Natural killer cell (primary cell): ENCODE results near the gene ATP5F1E. TPM values are rescaled to one million over a fixed set of nuclear protein-coding genes. Genes with fewer than 3 reads are reported as not detected.

Source experiments
- ATAC-seq, 3 donors: fragments of 150-1000 bp in 2 of 3; fragments of 200-7000 bp in 1 of 3; cut with Tn5 transposase; 1 replicate in 1 of 3; 2 replicates in 2 of 3; pipeline ENCODE4 v1.10.0; 2021; ENCODE audit warnings: mild to moderate bottlenecking in 2 of 3, moderate library complexity in 2 of 3
- DNase-seq, 2 donors: peaks; one replicate each; pipeline versions ENCODE4 v3.0.0 to v3.0.0-alpha.2; 2013 to 2021; ENCODE audit warnings: mixed read lengths in 1 of 2
- H3K27ac ChIP-seq: one replicate; pipeline ENCODE4 v1.5.1; 2013; ENCODE audit warnings: mild to moderate bottlenecking, low read length
- H3K27me3 ChIP-seq: one replicate; pipeline ENCODE4 v1.6.1; 2013; ENCODE audit warnings: low read length; ENCODE audit not compliant: control insufficient read depth, insufficient read depth
- H3K36me3 ChIP-seq: one replicate; pipeline ENCODE4 v1.6.1; 2013; ENCODE audit warnings: low read length; ENCODE audit not compliant: control insufficient read depth, insufficient read depth
- H3K4me1 ChIP-seq: one replicate; pipeline ENCODE4 v1.6.1; 2013; ENCODE audit warnings: low read length; ENCODE audit not compliant: control insufficient read depth, insufficient read depth
- H3K4me3 ChIP-seq: one replicate; pipeline ENCODE4 v1.5.1; 2013; ENCODE audit warnings: low read length
- H3K9me3 ChIP-seq: one replicate; pipeline ENCODE4 v1.6.1; 2013; ENCODE audit warnings: low read length; ENCODE audit not compliant: control insufficient read depth, insufficient read depth
- H3K27ac Mint-ChIP-seq, 2 donors: one replicate each; pipeline ENCODE4 v1.8.0; 2022; ENCODE audit warnings: mild to moderate bottlenecking in 2 of 2, mixed read lengths in 2 of 2, moderate library complexity in 1 of 2
- H3K27me3 Mint-ChIP-seq, 2 donors: one replicate each; pipeline ENCODE4 v1.8.0; 2022; ENCODE audit warnings: low read depth in 2 of 2, mixed read lengths in 2 of 2
- H3K36me3 Mint-ChIP-seq: one replicate; pipeline ENCODE4 v1.8.0; 2022; ENCODE audit warnings: mixed read lengths
- H3K4me1 Mint-ChIP-seq, 2 donors: one replicate each; pipeline ENCODE4 v1.8.0; 2022; ENCODE audit warnings: mixed read lengths in 2 of 2
- H3K4me3 Mint-ChIP-seq: one replicate; pipeline ENCODE4 v1.8.0; 2022; ENCODE audit warnings: mild to moderate bottlenecking, moderate library complexity, mixed read lengths
- H3K9me3 Mint-ChIP-seq, 2 donors: one replicate each; pipeline ENCODE4 v1.8.0; 2022; ENCODE audit warnings: mixed read lengths in 2 of 2
- CTCF ChIP-seq: fragments of 200-600 bp; IDR thresholded peaks from one replicate; pipeline ENCODE4 v1.8.0; 2022; ENCODE audit warnings: antibody characterized with exemption
- WGBS: methylation state at CpG from one replicate; pipeline ENCODE4 v1.1.7; 2013; ENCODE audit warnings: missing lambda C conversion rate; ENCODE audit not compliant: insufficient coverage; 5-methylcytosine and 5-hydroxymethylcytosine counted together
- intact Hi-C: fragments of 100-400 bp; cut with micrococcal nuclease; formaldehyde crosslinking; loops from one replicate; pipeline ENCODE4 v1.14.2; 2022
- total RNA-seq, 4 donors: library from RNA; stranded (reverse); fragments of 120-200 nt in 1 of 4; gene quantifications; one replicate each; pipeline versions ENCODE4 v1.2.3 to v1.2.4, GENCODE V29; 2013 to 2022

The ATP5F1E gene
- total RNA-seq, 3 donors from 2014 or later (not counting 1 experiment from before 2014, with no cell fraction given) = 45.9 to 58.0 (median 50.8) TPM

DNA sequence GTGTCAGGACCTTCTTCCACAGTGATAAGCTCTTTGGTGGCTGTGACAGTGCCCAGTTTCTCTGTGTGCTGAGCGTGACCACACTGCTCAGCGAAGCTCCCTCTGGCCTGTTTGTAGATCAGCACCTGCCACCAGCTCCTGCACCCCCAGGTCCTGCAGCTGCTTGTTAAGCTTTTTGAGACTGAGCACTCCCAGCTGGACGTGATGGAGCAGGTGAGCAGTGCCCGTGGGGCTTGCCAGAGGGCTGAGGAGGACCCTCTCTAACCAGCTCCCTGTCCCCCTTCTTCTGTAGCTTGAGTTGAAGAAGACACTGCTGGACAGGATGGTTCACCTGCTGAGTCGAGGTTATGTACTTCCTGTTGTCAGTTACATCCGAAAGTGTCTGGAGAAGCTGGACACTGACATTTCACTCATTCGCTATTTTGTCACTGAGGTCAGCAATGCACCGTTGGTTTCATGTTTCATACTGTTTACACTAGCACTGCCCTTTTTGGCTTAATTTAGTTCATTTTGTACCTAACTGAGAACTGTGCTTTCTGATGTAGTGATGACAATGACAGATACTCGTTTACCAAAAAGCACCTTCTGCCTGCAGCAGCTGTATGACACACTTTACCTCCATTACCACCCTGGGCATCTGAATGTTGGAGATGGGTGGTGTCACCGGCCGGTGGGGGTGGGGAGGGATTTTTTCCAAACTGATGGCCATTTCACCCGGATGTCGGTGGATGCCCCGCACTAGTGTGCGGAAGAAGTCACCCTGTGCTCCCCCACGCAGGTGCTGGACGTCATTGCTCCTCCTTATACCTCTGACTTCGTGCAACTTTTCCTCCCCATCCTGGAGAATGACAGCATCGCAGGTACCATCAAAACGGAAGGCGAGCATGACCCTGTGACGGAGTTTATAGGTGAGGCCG is 38.5 kb downstream of the ATP5F1E start:
- TF ChIP-seq CTCF = no peak
- peaks cover 0 to 4% of the 10 kb centered on the region in 2 donors for H3K4me1 Mint-ChIP-seq
- no peaks in the 10 kb centered on the region for H3K27me3 Mint-ChIP-seq
- ATAC-seq = no peak
- no peak overlapping the region for H3K4me3 Mint-ChIP-seq
- H3K9me3 ChIP-seq = no peaks in the 10 kb centered on the region
- WGBS = 89% methylated on average over 21 of the region's 23 CpGs
- H3K27ac Mint-ChIP-seq = no peak overlapping the region
- no peaks in the 10 kb centered on the region for H3K9me3 Mint-ChIP-seq
- H3K27ac ChIP-seq = no peak overlapping the region
- H3K4me1 ChIP-seq = no peaks in the 10 kb centered on the region
- no peaks in the 10 kb centered on the region for H3K27me3 ChIP-seq
- H3K36me3 Mint-ChIP-seq = peaks cover 14% of the 10 kb centered on the region
- H3K4me3 ChIP-seq = no peak overlapping the region
- H3K36me3 ChIP-seq = peaks cover 88% of the 10 kb centered on the region
- intact Hi-C loops = no loop called here
- no peak for DNase-seq

GRCh38 chr20:58992911-58993310 is 39.2 kb downstream of the ATP5F1E start:
- H3K4me1 Mint-ChIP-seq = peaks cover 0 to 4% of the 10 kb centered on the region in 2 donors
- DNase-seq (no peak), ATAC-seq (no peak)
- Histone ChIP-seq H3K4me3 (no peak overlapping the region), H3K4me1 (no peaks in the 10 kb centered on the region), H3K36me3 (peaks cover 94% of the 10 kb centered on the region), H3K27me3 (no peaks in the 10 kb centered on the region), H3K27ac (no peak overlapping the region), H3K9me3 (no peaks in the 10 kb centered on the region)
- no peaks in the 10 kb centered on the region for H3K9me3 Mint-ChIP-seq
- TF ChIP-seq CTCF = no peak
- H3K27ac Mint-ChIP-seq = peak overlapping the region in 1 of 2 donors; percentile 34
- intact Hi-C loops = no loop called here
- peaks cover 15% of the 10 kb centered on the region for H3K36me3 Mint-ChIP-seq
- WGBS = 98% methylated on average over 3 of the region's 3 CpGs
- no peaks in the 10 kb centered on the region for H3K27me3 Mint-ChIP-seq
- H3K4me3 Mint-ChIP-seq = no peak overlapping the region

DNA sequence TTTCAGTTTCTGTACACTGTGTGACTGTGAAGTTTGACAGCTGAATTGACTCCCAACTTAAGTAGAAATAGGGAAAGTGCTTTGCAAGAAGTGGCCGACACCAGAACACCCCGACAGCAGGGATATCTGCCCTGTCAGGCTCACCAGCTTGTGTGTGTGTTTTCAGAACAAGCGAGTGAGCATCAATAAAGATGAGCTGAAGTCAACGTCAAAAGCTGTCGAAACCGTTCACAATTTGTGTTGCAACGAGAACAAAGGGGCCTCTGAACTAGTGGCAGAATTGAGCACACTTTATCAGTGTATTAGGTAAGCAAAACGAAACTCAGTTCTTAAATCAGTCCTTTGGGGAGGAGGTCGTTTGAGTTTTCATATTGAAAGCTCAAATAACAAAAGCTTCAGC is 40.4 kb downstream of the ATP5F1E start:
- no peaks in the 10 kb centered on the region for H3K9me3 Mint-ChIP-seq
- H3K4me1 Mint-ChIP-seq = peaks cover 4% of the 10 kb centered on the region in 2 donors
- no peaks in the 10 kb centered on the region for H3K9me3 ChIP-seq
- no peak for DNase-seq
- ATAC-seq = no peak
- intact Hi-C loops = no loop called here
- H3K36me3 ChIP-seq = peaks cover 95% of the 10 kb centered on the region
- H3K4me3 Mint-ChIP-seq = no peak overlapping the region
- H3K27ac ChIP-seq = no peak overlapping the region
- no peaks in the 10 kb centered on the region for H3K4me1 ChIP-seq
- no peaks in the 10 kb centered on the region for H3K27me3 Mint-ChIP-seq
- H3K4me3 ChIP-seq = no peak overlapping the region
- peak overlapping the region in 1 of 2 donors; percentile 24 for H3K27ac Mint-ChIP-seq
- no peaks in the 10 kb centered on the region for H3K27me3 ChIP-seq
- WGBS = 91% methylated on average over 8 of the region's 9 CpGs
- no peak for TF ChIP-seq CTCF
- H3K36me3 Mint-ChIP-seq = peaks cover 27% of the 10 kb centered on the region
